Measurements from ENCODE around the gene LTK.
A peak's percentile ranks its signal among the peaks of the same experiment; 100 is the strongest.

DNA sequence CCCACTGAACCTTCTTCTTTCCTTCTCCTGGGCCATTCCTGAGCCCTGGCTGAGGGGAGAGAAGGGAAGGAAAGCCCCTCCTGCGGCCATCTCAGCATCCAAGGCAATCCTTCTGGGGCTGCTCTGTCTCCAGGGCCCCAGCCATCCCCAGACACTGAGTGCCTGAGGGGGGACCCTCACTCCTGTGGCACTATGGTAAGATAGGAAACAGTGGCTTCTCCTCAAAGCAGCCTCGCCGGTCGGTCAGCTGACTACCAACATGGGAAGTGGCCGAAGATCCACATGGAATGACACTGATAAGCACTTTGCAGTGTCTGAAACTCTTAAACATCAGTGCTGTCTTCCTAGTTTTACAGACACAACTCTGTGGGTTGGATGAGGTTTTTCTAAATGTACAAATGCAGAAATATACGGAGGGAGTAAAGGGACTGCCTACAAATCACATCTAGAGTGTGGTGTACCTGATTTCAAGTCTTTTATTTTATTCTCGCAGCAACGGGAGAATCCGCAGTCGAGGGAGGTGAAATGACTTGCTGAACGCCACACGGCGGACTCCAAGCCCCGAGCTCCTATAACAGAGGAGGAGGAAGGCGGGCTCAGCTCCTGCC, 20.9 kb downstream of the LTK start:
- TF ChIP-seq EZH2phosphoT487 (IDR thresholded peaks at IDR 0.05; ENCODE audit: borderline replicate concordance, low read length): 0 out of 2 replicates have a peak, but pooled peaks have one; percentile 26
- TF ChIP-seq, protein P1, sequence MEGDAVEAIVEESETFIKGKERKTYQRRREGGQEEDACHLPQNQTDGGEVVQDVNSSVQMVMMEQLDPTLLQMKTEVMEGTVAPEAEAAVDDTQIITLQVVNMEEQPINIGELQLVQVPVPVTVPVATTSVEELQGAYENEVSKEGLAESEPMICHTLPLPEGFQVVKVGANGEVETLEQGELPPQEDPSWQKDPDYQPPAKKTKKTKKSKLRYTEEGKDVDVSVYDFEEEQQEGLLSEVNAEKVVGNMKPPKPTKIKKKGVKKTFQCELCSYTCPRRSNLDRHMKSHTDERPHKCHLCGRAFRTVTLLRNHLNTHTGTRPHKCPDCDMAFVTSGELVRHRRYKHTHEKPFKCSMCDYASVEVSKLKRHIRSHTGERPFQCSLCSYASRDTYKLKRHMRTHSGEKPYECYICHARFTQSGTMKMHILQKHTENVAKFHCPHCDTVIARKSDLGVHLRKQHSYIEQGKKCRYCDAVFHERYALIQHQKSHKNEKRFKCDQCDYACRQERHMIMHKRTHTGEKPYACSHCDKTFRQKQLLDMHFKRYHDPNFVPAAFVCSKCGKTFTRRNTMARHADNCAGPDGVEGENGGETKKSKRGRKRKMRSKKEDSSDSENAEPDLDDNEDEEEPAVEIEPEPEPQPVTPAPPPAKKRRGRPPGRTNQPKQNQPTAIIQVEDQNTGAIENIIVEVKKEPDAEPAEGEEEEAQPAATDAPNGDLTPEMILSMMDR (IDR thresholded peaks at IDR 0.05; ENCODE audit: low read depth, low read length, poor library complexity, severe bottlenecking): no peak
